ENCODE results near the gene MYLK4.

The MYLK4 gene

DNA sequence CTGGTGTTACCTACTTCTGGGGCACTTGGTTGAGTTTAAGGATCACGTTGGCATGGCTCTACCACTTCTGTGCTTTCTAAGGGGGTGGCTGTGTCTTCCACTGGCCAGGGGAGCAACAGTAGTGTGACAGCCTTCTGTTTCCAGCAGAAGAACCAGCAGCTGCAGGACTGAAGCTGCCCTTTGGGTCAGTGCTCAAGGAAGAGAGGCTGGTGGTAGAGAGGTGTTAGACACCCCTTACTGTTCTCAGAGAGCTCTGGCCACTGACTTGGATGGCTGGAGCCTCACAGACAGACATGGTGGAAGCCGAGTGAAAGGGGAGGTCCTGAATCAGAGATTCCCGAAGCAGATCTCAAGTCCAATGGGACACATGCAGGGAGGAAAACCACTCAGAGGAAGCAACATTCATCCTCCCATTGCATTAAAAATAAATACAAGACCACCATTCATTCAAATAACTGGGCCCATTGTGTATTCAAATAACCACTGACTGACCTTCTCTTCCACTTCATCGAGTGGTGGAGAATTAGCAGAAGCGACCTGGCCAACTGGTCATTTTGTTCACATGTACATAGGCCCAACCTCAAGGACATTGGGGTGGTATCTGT lies 106.7 kb downstream of the MYLK4 start:
- Mint-ChIP-seq H3K9me3 (no peaks in the 10 kb centered on the region), H3K27ac (no peak overlapping the region), H3K27me3 (peaks cover 32% of the 10 kb centered on the region), H3K36me3 (ENCODE audit: low read depth) (no peaks in the 10 kb centered on the region), H3K4me3 (no peak overlapping the region), H3K4me1 (no peaks in the 10 kb centered on the region)
- DNase-seq (no peak), ATAC-seq (no peak)

DNA sequence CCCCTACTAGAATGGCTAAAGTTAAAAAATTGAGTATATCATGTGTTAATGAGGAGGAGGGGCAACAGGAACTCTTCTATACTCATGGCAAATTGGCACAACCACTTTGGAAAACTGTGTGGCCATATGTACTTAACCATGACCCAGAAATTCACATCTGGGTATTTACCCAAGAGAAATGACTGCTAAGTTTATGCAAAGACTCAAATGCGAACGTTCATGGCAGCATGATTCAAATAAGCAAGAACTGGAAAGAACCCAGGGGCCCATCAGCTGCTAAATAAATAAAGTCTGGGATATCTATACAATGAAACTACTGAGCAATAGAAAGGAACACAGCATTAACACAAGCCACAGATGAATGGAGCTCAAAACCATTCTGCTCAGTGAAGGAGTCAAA lies 107.6 kb downstream of the MYLK4 start:
- Mint-ChIP-seq H3K27me3 (peaks cover 34% of the 10 kb centered on the region), H3K36me3 (ENCODE audit: low read depth) (no peaks in the 10 kb centered on the region), H3K9me3 (no peaks in the 10 kb centered on the region), H3K4me3 (no peak overlapping the region), H3K4me1 (no peaks in the 10 kb centered on the region), H3K27ac (no peak overlapping the region)
- DNase-seq (no peak), ATAC-seq (no peak)

- Mint-ChIP-seq H3K4me3 (no peak overlapping the region), H3K9me3 (no peaks in the 10 kb centered on the region), H3K4me1 (no peaks in the 10 kb centered on the region), H3K27ac (no peak overlapping the region), H3K27me3 (peaks cover 37% of the 10 kb centered on the region), H3K36me3 (ENCODE audit: low read depth) (no peaks in the 10 kb centered on the region)
- ATAC-seq = no peak
- DNase-seq = no peak
Measured at GRCh38 chr6:2641044-2641725, 109.5 kb downstream of the MYLK4 start.

DNA sequence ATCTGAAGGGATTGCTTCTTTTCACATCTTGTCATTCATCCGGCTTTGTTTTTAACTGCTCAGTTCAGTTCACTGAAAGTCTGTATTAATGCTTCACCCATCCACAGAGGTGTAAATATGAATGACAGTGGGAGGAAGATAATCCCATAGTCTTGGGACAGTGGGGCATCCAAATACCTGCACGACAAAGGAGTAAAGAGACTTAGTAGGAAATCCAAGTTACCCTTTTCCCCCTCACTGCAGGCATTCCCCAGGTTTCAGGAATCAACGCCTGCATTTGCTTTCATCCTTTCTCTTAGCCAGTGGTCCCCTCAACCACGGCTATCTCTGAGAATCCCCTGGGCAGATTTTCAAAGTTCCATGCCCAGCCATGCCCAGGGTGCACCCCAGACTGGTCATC lies 110.2 kb downstream of the MYLK4 start:
- H3K9me3 Mint-ChIP-seq = no peaks in the 10 kb centered on the region
- DNase-seq = no peak
- H3K27me3 Mint-ChIP-seq = peaks cover 33% of the 10 kb centered on the region
- H3K27ac Mint-ChIP-seq = no peak overlapping the region
- no peak for ATAC-seq
- no peak overlapping the region for H3K4me3 Mint-ChIP-seq
- no peaks in the 10 kb centered on the region for H3K36me3 Mint-ChIP-seq (ENCODE audit: low read depth)
- no peaks in the 10 kb centered on the region for H3K4me1 Mint-ChIP-seq

DNA sequence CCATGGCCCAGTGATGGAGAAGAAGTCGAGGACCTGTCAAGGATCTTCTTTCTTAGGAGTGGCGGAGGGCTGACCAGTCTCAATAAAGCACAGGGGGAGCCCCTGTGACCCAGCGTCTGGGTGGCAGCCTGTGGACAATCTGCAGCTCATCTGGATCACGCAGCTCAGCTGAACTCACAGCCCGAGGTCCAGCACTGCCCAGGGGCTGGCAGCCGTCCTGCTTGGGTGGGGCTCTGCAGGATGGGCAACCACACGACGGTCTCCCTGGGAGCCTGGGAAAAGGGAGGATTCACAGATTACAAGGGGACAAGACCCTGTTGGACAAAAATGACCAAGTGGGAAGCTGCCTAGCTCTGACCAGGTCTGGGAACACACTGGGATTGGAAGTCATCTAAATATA lies 110.8 kb downstream of the MYLK4 start:
- H3K4me1 Mint-ChIP-seq = peaks cover 2% of the 10 kb centered on the region
- H3K27me3 Mint-ChIP-seq = peaks cover 33% of the 10 kb centered on the region
- no peaks in the 10 kb centered on the region for H3K9me3 Mint-ChIP-seq
- H3K36me3 Mint-ChIP-seq (ENCODE audit: low read depth) = no peaks in the 10 kb centered on the region
- no peak overlapping the region for H3K4me3 Mint-ChIP-seq
- H3K27ac Mint-ChIP-seq = no peak overlapping the region
- DNase-seq (no peak), ATAC-seq (no peak)

- H3K9me3 Mint-ChIP-seq = no peaks in the 10 kb centered on the region
- H3K4me3 Mint-ChIP-seq = no peak overlapping the region
- ATAC-seq = no peak
- H3K4me1 Mint-ChIP-seq = peaks cover 8% of the 10 kb centered on the region
- no peak overlapping the region for H3K27ac Mint-ChIP-seq
- no peak for DNase-seq
- peaks cover 33% of the 10 kb centered on the region for H3K27me3 Mint-ChIP-seq
- H3K36me3 Mint-ChIP-seq (ENCODE audit: low read depth) = no peaks in the 10 kb centered on the region
Measured at GRCh38 chr6:2639167-2639566, 111.6 kb downstream of the MYLK4 start.

DNA sequence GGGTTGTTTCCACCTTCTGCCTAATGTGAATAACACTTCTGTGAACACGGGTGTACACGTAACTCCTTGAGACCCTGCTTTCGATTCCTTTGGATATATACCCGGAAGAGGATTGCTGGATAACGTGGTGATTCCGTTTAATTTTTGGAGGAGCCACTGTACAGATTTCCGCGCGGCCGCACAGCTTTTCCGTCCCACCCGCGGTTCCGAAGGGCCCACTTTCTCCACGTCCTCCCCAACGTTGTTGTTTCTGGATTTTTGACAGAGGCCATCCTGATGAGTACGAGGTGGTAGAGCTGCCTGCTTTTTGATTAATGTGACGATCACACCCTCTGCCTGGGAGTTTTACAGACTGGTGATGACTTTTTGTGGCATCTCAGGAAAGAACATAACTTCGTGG lies 114.0 kb downstream of the MYLK4 start:
- peaks cover 26% of the 10 kb centered on the region for H3K27me3 Mint-ChIP-seq
- ATAC-seq = no peak

DNA sequence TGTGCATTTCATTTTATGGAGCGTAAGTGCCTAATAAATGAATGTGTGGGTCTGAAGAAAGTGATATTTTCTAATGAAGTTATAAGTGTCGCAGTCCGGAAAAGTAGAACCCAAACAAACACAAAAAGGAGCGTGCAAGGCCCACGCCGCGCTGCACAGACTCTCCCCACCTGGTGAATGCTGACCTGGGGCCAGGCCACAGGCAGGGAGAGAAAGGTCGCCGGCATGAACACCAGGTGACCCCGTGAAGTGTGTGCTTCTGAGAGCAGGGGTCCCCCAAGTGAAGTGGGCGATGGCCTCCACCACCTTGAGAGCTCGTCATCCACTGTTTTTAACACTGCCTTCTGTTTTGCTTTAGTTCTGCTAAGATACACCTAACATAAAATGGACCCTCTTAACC lies 114.8 kb downstream of the MYLK4 start:
- H3K9me3 Mint-ChIP-seq = no peaks in the 10 kb centered on the region
- H3K36me3 Mint-ChIP-seq (ENCODE audit: low read depth) = no peaks in the 10 kb centered on the region
- H3K27me3 Mint-ChIP-seq = peaks cover 18% of the 10 kb centered on the region
- DNase-seq (no peak), ATAC-seq (no peak)
- H3K27ac Mint-ChIP-seq = no peak overlapping the region
- no peak overlapping the region for H3K4me3 Mint-ChIP-seq
- H3K4me1 Mint-ChIP-seq = peaks cover 8% of the 10 kb centered on the region

More for the DNA sequence above, 114.0 kb downstream of the MYLK4 start:
- H3K4me3 Mint-ChIP-seq = no peak overlapping the region
- H3K4me1 Mint-ChIP-seq = peaks cover 8% of the 10 kb centered on the region
- H3K36me3 Mint-ChIP-seq (ENCODE audit: low read depth) = no peaks in the 10 kb centered on the region
- H3K27ac Mint-ChIP-seq = no peak overlapping the region
- H3K9me3 Mint-ChIP-seq = no peaks in the 10 kb centered on the region
- no peak for DNase-seq

- ATAC-seq (peak; percentile 95), DNase-seq (peak; percentile 90)
- no peaks in the 10 kb centered on the region for H3K36me3 Mint-ChIP-seq (ENCODE audit: low read depth)
- peaks cover 8% of the 10 kb centered on the region for H3K4me1 Mint-ChIP-seq
- peak overlapping the region; percentile 38 for H3K4me3 Mint-ChIP-seq
- H3K9me3 Mint-ChIP-seq = no peaks in the 10 kb centered on the region
- H3K27ac Mint-ChIP-seq = no peak overlapping the region
- peaks cover 13% of the 10 kb centered on the region for H3K27me3 Mint-ChIP-seq
Measured at GRCh38 chr6:2634139-2634964, 116.4 kb downstream of the MYLK4 start.

- peaks cover 8% of the 10 kb centered on the region for H3K4me1 Mint-ChIP-seq
- no peaks in the 10 kb centered on the region for H3K36me3 Mint-ChIP-seq (ENCODE audit: low read depth)
- no peak overlapping the region for H3K27ac Mint-ChIP-seq
- no peaks in the 10 kb centered on the region for H3K9me3 Mint-ChIP-seq
- ATAC-seq (no peak), DNase-seq (no peak)
- H3K27me3 Mint-ChIP-seq = peaks cover 11% of the 10 kb centered on the region
- no peak overlapping the region for H3K4me3 Mint-ChIP-seq
Measured at GRCh38 chr6:2633736-2634135, 117.0 kb downstream of the MYLK4 start.

DNA sequence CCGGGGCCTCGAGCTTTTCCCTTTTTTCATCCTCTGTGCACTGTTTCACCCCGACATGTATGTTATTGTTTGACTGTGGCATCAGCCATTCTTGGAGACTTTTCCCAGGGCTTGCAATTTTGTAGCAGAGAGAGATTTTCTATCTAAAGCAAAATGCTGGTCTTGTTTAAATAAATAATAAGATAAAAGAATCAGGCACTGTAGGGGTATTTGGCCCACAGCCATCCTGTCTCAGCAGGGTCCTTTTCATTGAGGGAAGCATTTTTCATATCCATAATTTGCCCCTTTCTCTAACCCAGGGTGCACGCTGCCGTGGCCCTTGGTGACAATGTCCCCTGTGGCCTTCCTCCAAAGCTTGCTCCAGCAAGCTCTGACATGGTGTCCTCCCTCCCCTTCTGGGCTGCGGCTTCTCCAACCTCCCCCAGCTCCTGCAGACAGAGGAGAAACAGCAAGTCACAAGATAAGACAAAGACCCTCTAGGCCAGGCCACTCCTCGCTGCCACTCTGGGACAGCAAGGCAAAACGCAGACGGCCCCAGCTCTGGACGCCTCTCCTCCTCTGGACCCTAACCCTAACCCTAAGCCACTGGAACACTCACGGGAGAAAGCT lies 117.6 kb downstream of the MYLK4 start:
- Mint-ChIP-seq H3K27me3 (peaks cover 9% of the 10 kb centered on the region), H3K36me3 (ENCODE audit: low read depth) (no peaks in the 10 kb centered on the region), H3K4me3 (no peak overlapping the region), H3K9me3 (no peaks in the 10 kb centered on the region), H3K4me1 (peaks cover 8% of the 10 kb centered on the region), H3K27ac (no peak overlapping the region)
- ATAC-seq (no peak), DNase-seq (no peak)

- H3K4me3 Mint-ChIP-seq = no peak overlapping the region
- DNase-seq (no peak), ATAC-seq (no peak)
- no peaks in the 10 kb centered on the region for H3K36me3 Mint-ChIP-seq (ENCODE audit: low read depth)
- no peak overlapping the region for H3K27ac Mint-ChIP-seq
- no peaks in the 10 kb centered on the region for H3K9me3 Mint-ChIP-seq
- peaks cover 9% of the 10 kb centered on the region for H3K27me3 Mint-ChIP-seq
- H3K4me1 Mint-ChIP-seq = peaks cover 8% of the 10 kb centered on the region
Measured at GRCh38 chr6:2632368-2632767, 118.4 kb downstream of the MYLK4 start.

- Mint-ChIP-seq H3K4me3 (no peak overlapping the region), H3K9me3 (no peaks in the 10 kb centered on the region), H3K36me3 (ENCODE audit: low read depth) (no peaks in the 10 kb centered on the region), H3K27me3 (peaks cover 5% of the 10 kb centered on the region), H3K4me1 (peaks cover 8% of the 10 kb centered on the region), H3K27ac (no peak overlapping the region)
- ATAC-seq (no peak), DNase-seq (no peak)
Measured at GRCh38 chr6:2630891-2631571, 119.7 kb downstream of the MYLK4 start.

- no peak for ATAC-seq
- peaks cover 8% of the 10 kb centered on the region for H3K4me1 Mint-ChIP-seq
- H3K27me3 Mint-ChIP-seq = peaks cover 7% of the 10 kb centered on the region
- DNase-seq = no peak
- H3K27ac Mint-ChIP-seq = no peak overlapping the region
- H3K4me3 Mint-ChIP-seq = no peak overlapping the region
- no peaks in the 10 kb centered on the region for H3K9me3 Mint-ChIP-seq
- H3K36me3 Mint-ChIP-seq (ENCODE audit: low read depth) = no peaks in the 10 kb centered on the region
Measured at GRCh38 chr6:2630359-2630758, 120.4 kb downstream of the MYLK4 start.

Measured in activated naive CD8-positive, alpha-beta T cell treated with anti-CD3 and anti-CD28 coated beads, Interleukin-2, amount 50 U/mL, for 24 hours (primary cell).